ENCODE results near the gene TBC1D22A. TPM values are rescaled to one million over a fixed set of nuclear protein-coding genes. Genes with fewer than 3 reads are reported as not detected.

The TBC1D22A gene
- total RNA-seq, 2 experiments from 2014 or later = 47.2 to 49.1 TPM

GRCh38 chr22:47204002-47204979, 441.8 kb downstream of the TBC1D22A start:
- no peaks in the 10 kb centered on the region for H3K27me3 Mint-ChIP-seq
- H3K27ac Mint-ChIP-seq = no peak overlapping the region
- DNase-seq (no peak), ATAC-seq (ENCODE audit: low read depth) (no peak)
- no peaks in the 10 kb centered on the region for H3K36me3 Mint-ChIP-seq
- H3K4me1 Mint-ChIP-seq = no peaks in the 10 kb centered on the region
- POLR2A ChIA-PET = no interaction called here
- H3K9me3 Mint-ChIP-seq = no peaks in the 10 kb centered on the region
- H3K4me3 Mint-ChIP-seq = no peak overlapping the region

DNA sequence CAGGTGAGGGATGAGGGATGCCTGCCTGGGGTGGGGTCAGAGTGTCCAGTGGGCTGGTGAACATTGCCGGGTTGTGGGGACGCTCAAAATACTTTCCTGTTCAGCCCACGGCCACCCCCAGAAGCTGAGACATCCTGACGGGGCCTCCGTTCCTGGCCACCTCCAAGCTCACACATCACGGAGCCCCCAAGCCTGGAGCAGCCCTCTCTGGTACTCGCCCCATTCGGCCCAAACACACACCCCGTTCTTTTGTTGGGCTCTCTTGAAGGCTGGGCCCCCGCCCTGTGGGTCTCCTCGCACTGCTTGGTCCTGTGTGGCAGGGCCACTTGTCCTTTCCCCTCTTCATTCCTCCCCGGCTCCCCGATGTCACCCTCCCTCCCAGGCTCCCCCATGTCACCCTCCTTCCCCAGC, 442.6 kb downstream of the TBC1D22A start:
- Mint-ChIP-seq H3K27me3 (no peaks in the 10 kb centered on the region), H3K4me3 (no peak overlapping the region), H3K36me3 (no peaks in the 10 kb centered on the region), H3K27ac (no peak overlapping the region), H3K9me3 (no peaks in the 10 kb centered on the region), H3K4me1 (no peaks in the 10 kb centered on the region)
- no peak for ATAC-seq (ENCODE audit: low read depth)
- POLR2A ChIA-PET = no interaction called here
- no peak for DNase-seq

DNA sequence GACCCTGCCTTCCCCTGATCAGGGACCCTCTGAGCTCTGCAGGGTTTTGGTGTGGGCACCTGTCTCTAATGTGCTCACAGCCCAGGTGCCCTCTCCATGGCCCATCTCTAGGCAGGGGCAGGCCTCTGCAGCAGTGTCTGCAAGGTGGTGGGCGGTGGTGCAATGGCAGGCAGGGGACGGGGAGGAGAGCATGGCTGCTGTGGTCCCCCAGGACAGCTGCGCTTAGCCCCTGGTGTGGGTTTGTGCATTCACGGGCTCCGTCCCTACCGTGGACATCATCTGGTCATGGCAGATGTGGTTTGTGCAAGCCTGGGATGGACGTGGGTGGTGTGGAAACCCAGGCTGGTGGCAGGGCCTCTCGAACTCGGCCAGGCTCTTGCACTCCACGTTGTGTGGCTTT, 443.1 kb downstream of the TBC1D22A start:
- no peak for ATAC-seq (ENCODE audit: low read depth)
- Mint-ChIP-seq H3K9me3 (no peaks in the 10 kb centered on the region), H3K36me3 (no peaks in the 10 kb centered on the region), H3K27me3 (no peaks in the 10 kb centered on the region), H3K4me3 (no peak overlapping the region), H3K4me1 (no peaks in the 10 kb centered on the region), H3K27ac (no peak overlapping the region)
- DNase-seq = no peak
- POLR2A ChIA-PET = no interaction called here

- POLR2A ChIA-PET = no interaction called here
- DNase-seq = no peak
- no peak overlapping the region for H3K27ac Mint-ChIP-seq
Measured at GRCh38 chr22:47206164-47206563, 443.7 kb downstream of the TBC1D22A start.

GRCh38 chr22:47206666-47207218, 444.3 kb downstream of the TBC1D22A start:
- H3K27ac Mint-ChIP-seq = no peak overlapping the region
- no peaks in the 10 kb centered on the region for H3K36me3 Mint-ChIP-seq
- DNase-seq = no peak
- H3K4me3 Mint-ChIP-seq = no peak overlapping the region
- H3K4me1 Mint-ChIP-seq = no peaks in the 10 kb centered on the region
- ATAC-seq (ENCODE audit: low read depth) = no peak
- H3K27me3 Mint-ChIP-seq = no peaks in the 10 kb centered on the region
- POLR2A ChIA-PET = no interaction called here
- H3K9me3 Mint-ChIP-seq = no peaks in the 10 kb centered on the region

More at GRCh38 chr22:47206164-47206563, 443.7 kb downstream of the TBC1D22A start:
- no peak overlapping the region for H3K4me3 Mint-ChIP-seq
- ATAC-seq (ENCODE audit: low read depth) = no peak
- H3K36me3 Mint-ChIP-seq = no peaks in the 10 kb centered on the region
- no peaks in the 10 kb centered on the region for H3K4me1 Mint-ChIP-seq
- H3K9me3 Mint-ChIP-seq = no peaks in the 10 kb centered on the region
- no peaks in the 10 kb centered on the region for H3K27me3 Mint-ChIP-seq

GRCh38 chr22:47207387-47207786, 444.9 kb downstream of the TBC1D22A start:
- POLR2A ChIA-PET = no interaction called here
- Mint-ChIP-seq H3K27ac (no peak overlapping the region), H3K27me3 (no peaks in the 10 kb centered on the region), H3K9me3 (no peaks in the 10 kb centered on the region), H3K4me3 (no peak overlapping the region), H3K36me3 (no peaks in the 10 kb centered on the region), H3K4me1 (no peaks in the 10 kb centered on the region)
- ATAC-seq (ENCODE audit: low read depth) (no peak), DNase-seq (no peak)

DNA sequence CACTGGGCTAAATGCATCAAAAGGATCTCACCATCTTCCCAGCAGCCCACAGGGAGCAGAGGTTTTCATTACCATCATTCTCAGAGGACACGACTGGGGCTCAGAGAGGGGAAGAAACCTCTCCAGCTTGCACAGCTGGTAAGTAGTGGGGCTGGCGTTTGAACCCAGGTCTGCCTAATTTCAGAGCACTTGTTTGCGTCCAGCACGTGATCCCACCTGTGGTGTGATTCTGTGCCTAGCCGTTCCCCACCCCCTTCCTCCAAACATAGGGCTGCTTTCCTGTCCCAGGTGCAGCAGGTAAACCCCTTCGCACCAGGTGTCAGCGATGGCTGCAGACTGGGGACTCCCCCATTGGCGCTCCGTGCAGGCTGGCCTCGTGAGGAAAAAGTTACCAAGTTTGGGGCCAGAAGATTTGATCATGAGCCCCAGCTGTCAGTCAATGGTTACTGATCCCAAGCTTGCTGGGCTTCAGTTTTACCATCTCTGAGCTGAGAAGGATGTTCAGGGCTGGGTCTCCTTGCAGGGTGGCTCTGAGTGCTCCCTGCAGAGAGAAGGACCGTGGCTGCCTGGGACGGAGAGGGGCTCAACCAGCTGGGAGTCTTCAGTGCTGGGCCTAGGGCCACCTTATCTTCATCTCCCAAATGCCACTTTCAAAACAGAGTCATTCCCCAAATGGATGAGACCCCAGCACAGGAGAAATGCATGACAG, 445.6 kb downstream of the TBC1D22A start:
- Mint-ChIP-seq H3K4me1 (no peaks in the 10 kb centered on the region), H3K9me3 (peaks cover 4% of the 10 kb centered on the region), H3K4me3 (no peak overlapping the region), H3K27me3 (no peaks in the 10 kb centered on the region), H3K36me3 (no peaks in the 10 kb centered on the region), H3K27ac (no peak overlapping the region)
- ATAC-seq (ENCODE audit: low read depth) = no peak
- no peak for DNase-seq
- POLR2A ChIA-PET = no interaction called here

DNA sequence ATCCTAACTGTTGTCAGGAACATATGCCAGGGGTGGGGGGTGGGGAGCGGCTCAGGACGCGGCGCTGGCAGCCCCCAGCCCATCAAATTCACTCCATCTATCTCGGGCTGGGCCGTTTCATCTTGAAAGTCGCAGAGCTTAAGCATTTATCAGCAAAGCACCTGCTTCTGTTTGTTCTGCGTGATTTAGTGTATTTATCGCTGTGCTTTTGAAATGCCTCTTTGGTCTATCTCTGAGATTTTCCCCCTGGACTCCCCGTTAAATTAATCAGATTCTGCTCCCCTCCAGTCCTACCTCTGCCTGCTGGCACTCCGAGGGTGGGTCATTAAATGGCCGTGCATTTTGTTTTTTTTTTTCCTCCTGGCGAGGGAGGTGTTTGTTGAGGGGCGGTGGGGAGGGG, 446.2 kb downstream of the TBC1D22A start:
- POLR2A ChIA-PET = no interaction called here
- Mint-ChIP-seq H3K4me1 (no peaks in the 10 kb centered on the region), H3K9me3 (peaks cover 6% of the 10 kb centered on the region), H3K36me3 (no peaks in the 10 kb centered on the region), H3K4me3 (no peak overlapping the region), H3K27ac (no peak overlapping the region), H3K27me3 (no peaks in the 10 kb centered on the region)
- no peak for ATAC-seq (ENCODE audit: low read depth)
- DNase-seq = no peak

DNA sequence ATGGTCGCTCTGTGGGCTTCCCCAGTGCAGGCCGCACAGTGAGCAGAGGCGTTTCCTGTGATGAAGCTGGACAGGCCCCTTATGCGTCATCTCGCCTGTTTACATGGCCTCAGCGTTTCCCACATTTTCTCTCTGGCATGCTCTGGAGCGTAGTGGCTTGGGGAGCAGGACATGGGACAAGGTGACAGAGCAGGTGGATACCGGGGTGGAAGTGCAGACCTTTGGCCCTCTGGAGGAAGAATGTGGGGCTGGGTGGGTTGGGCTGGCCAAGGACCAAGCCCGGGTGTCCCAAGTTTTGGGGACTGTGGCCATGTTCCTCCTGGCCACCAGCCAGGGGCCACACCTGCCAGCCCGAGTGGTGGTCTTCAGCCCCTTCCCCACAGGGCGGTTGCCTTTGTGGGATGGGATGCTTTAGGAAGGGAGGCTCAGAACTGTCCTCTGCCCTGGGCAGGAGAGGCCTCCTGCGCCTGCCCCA, 446.6 kb downstream of the TBC1D22A start:
- ATAC-seq (ENCODE audit: low read depth) (no peak), DNase-seq (no peak)
- H3K4me1 Mint-ChIP-seq = no peaks in the 10 kb centered on the region
- H3K9me3 Mint-ChIP-seq = peaks cover 6% of the 10 kb centered on the region
- H3K27ac Mint-ChIP-seq = no peak overlapping the region
- H3K27me3 Mint-ChIP-seq = no peaks in the 10 kb centered on the region
- no peak overlapping the region for H3K4me3 Mint-ChIP-seq
- H3K36me3 Mint-ChIP-seq = no peaks in the 10 kb centered on the region
- POLR2A ChIA-PET = no interaction called here

DNA sequence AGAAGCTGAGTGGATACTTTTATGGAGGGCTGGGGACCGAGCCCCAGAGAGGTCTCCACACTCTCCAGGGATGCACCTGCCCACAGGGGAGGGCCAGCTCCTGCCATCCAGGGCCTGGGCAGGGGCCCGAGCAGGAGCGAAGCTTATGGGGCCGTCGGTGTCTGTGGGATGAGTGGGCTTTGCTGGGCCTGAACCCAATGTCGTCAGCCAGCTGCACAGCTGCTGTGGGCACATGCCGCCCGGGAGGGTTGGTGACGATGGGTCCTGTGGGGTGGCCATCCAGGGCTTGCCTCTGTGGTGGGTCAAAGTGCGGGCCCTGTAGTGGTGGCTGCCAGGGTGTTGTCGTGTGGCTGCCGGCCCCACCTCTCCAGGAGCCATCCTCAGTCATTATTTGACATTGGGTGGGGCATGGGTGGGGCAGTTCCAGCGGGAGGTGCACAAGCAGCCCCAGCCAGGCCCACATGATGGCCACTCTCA, 447.1 kb downstream of the TBC1D22A start:
- Mint-ChIP-seq H3K36me3 (no peaks in the 10 kb centered on the region), H3K9me3 (peaks cover 6% of the 10 kb centered on the region), H3K27ac (no peak overlapping the region), H3K4me1 (no peaks in the 10 kb centered on the region), H3K4me3 (no peak overlapping the region), H3K27me3 (no peaks in the 10 kb centered on the region)
- POLR2A ChIA-PET = no interaction called here
- no peak for DNase-seq
- ATAC-seq (ENCODE audit: low read depth) = no peak

- Mint-ChIP-seq H3K9me3 (peaks cover 6% of the 10 kb centered on the region), H3K27me3 (no peaks in the 10 kb centered on the region), H3K36me3 (no peaks in the 10 kb centered on the region), H3K4me3 (no peak overlapping the region), H3K27ac (no peak overlapping the region), H3K4me1 (no peaks in the 10 kb centered on the region)
- POLR2A ChIA-PET = no interaction called here
- DNase-seq (no peak), ATAC-seq (ENCODE audit: low read depth) (no peak)
Measured at GRCh38 chr22:47210112-47210657, 447.7 kb downstream of the TBC1D22A start.

GRCh38 chr22:47210686-47211085, 448.2 kb downstream of the TBC1D22A start:
- no peak overlapping the region for H3K4me3 Mint-ChIP-seq
- DNase-seq (no peak), ATAC-seq (ENCODE audit: low read depth) (no peak)
- POLR2A ChIA-PET = no interaction called here
- H3K9me3 Mint-ChIP-seq = peaks cover 6% of the 10 kb centered on the region
- no peak overlapping the region for H3K27ac Mint-ChIP-seq
- no peaks in the 10 kb centered on the region for H3K27me3 Mint-ChIP-seq
- no peaks in the 10 kb centered on the region for H3K36me3 Mint-ChIP-seq
- no peaks in the 10 kb centered on the region for H3K4me1 Mint-ChIP-seq

DNA sequence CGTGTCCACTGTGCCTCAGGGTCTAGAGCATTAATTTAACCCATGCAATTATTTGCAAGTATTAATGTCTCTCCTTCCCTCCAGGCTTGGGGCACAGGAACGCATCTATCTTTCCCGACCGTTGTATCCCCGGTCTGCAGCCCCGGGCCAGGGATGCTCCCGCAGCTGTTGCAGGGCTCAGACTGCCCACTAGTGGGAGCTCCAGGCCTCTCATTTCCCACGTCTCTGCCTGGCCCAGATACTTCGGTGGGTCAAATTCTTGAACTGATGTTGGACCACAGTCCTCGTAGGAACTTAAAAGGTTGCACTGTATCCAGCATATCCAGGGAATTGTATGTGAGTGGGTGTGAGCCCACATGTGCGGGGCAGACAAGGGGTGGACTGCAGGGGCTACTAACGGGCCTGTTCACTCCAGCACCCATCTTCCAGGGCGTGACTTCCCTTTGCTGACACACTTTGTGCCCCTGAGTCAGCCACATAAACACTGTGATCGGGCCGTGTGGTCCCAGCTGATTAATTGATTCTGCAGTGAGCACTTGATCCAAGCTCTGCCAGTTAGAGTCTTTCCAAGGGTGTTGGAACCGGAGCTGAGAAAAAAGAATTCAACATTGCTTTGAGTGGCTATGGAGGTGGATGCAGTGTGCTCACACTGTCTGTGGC, 451.3 kb downstream of the TBC1D22A start:
- H3K4me3 Mint-ChIP-seq = no peak overlapping the region
- peak; percentile 63 for DNase-seq
- H3K9me3 Mint-ChIP-seq = peaks cover 6% of the 10 kb centered on the region
- no peak overlapping the region for H3K27ac Mint-ChIP-seq
- peak; percentile 83 for ATAC-seq (ENCODE audit: low read depth)
- no peaks in the 10 kb centered on the region for H3K4me1 Mint-ChIP-seq
- POLR2A ChIA-PET = no interaction called here
- H3K27me3 Mint-ChIP-seq = no peaks in the 10 kb centered on the region
- no peaks in the 10 kb centered on the region for H3K36me3 Mint-ChIP-seq
